Measurements from ENCODE around the gene LILRA5. TPM values are rescaled to one million over a fixed set of nuclear protein-coding genes. Genes with fewer than 3 reads are reported as not detected.

Gene LILRA5
- total and polyA plus RNA-seq, 3 experiments from 2014 or later: not detected

DNA sequence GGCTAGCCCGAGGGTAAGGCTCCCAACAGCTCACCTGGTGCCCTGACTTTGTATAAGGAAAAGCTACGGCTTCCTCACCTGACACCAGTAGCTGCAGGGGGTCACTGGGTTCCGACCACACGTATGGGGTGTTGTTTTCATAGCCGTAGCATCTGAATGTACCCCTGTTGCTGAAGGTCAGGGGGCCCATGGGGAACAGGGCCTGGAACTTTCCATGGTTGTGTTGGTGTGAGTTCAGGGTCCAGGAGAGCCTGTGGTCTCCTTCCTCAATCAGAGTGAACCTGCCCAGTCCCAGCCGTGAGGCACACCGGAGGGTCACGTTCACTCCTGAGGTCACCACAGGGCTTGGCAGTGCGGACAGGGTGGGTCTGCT lies 24.9 kb upstream of the LILRA5 start:
- Mint-ChIP-seq H3K36me3 (no peaks in the 10 kb centered on the region), H3K4me3 (no peak overlapping the region), H3K9me3 (no peaks in the 10 kb centered on the region), H3K27me3 (peaks cover 15 to 20% of the 10 kb centered on the region in 2 donors), H3K27ac (no peak overlapping the region), H3K4me1 (no peaks in the 10 kb centered on the region)
- H3K4me1 ChIP-seq (ENCODE audit: insufficient read depth, low read length): no peaks in the 10 kb centered on the region
- H3K27ac ChIP-seq (ENCODE audit: low read depth, low read length): no peak overlapping the region
- CTCF ChIA-PET: no interaction called here
- no peak for DNase-seq
- H3K4me3 ChIP-seq (ENCODE audit: low read length): no peak overlapping the region
- H3K9me3 ChIP-seq (ENCODE audit: low read length): no peaks in the 10 kb centered on the region
- POLR2A ChIA-PET: no interaction called here
- no peaks in the 10 kb centered on the region for H3K27me3 ChIP-seq (ENCODE audit: insufficient read depth, low read length, poor library complexity, severe bottlenecking)
- H3K36me3 ChIP-seq (ENCODE audit: insufficient read depth, low read length): no peaks in the 10 kb centered on the region

DNA sequence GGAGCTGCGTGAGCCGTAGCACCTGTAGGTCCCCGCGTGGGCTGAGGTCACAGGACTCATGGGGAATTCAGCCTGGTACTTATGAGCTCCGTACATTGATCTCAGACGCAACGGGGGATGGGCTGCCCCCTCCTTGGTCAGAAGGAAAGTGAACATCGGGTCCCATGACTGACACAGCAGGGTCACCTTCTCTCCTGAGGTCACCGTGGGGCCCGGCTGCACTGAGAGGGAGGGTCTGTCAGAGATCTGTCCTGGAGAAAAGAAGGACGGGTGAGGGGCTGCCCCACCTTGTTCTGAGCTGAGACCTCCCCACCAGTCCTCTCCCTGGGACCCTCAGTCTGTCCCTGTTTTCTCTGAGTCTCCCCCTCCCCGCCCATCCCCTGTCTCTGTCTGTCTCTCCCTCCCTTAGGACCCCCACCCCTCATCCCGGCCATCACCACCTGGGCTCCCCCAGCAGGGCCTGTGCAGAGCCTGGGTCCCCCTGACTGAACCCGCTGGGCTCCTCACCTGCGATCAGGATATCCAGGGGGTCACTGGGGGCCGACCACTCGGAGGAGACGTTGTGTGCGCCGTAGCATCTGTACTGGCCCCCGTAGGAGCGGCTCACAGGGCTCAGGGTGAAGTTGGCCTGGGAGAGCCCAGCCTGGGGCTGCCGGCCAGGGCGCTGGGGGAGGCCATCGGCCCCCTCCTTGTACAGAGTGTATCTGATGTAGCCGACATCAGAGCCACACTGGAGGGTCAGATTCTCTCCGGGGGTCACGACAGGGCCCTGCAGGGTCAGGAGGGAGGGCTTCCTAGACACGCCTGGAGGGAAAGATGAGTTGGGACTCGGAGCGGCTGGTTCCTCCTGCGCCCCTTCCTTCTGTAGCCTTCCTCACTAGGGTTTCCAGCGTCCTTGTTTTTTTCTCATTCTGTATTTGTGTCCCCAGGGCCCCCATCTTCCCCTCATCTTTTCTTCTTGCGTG lies 24.2 kb upstream of the LILRA5 start:
- Mint-ChIP-seq H3K4me1 (no peaks in the 10 kb centered on the region), H3K36me3 (no peaks in the 10 kb centered on the region), H3K27ac (no peak overlapping the region), H3K9me3 (no peaks in the 10 kb centered on the region), H3K27me3 (peaks cover 15 to 20% of the 10 kb centered on the region in 2 donors), H3K4me3 (no peak overlapping the region)
- no peaks in the 10 kb centered on the region for H3K9me3 ChIP-seq (ENCODE audit: low read length)
- CTCF ChIA-PET: no interaction called here
- no peaks in the 10 kb centered on the region for H3K27me3 ChIP-seq (ENCODE audit: insufficient read depth, low read length, poor library complexity, severe bottlenecking)
- H3K27ac ChIP-seq (ENCODE audit: low read depth, low read length): no peak overlapping the region
- no peaks in the 10 kb centered on the region for H3K36me3 ChIP-seq (ENCODE audit: insufficient read depth, low read length)
- POLR2A ChIA-PET: no interaction called here
- no peak for DNase-seq
- no peak overlapping the region for H3K4me3 ChIP-seq (ENCODE audit: low read length)
- no peaks in the 10 kb centered on the region for H3K4me1 ChIP-seq (ENCODE audit: insufficient read depth, low read length)

DNA sequence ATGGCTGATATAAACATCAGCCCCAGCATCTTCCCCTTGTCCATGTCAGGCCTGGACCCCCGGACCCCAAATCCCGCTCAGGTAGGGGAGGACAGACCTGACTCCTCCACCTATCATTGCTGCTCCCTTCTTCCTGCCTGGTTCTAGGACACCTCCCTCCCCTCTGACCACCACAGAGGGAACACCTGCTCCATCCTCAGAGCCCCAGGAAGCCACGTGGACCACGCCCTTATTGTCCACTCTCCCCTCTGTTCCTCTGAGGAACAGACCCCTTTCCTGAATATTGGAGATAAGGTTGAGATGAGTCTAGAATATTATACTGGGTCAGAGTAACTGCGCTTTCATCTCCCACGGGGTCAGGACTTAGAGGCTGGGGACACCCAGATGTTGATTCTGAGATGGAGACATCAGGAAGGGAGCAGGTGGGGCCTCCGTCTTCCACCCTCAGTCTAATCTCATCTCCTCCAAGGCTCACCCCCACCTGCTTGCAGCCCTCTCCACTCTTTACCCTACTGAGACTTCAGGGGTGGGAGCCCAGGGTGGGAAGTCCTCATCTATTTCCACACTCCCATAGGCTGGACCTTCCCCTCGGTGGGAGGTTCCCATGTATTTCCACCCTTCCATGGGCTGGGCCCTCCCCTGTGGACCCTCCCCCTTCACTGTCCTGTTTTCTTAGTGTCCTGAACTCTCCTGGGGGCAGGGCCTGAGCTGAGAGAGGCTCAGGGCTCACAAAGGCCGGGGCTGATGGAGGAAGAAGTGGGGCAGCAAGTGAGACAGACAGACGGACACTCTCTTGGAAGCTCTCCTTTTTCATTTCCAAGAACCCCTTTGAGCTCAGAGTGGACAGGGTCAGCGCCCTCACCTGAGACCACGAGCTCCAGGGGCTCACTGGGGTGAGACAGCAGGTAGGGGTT lies 23.3 kb upstream of the LILRA5 start:
- Mint-ChIP-seq H3K27me3 (peaks cover 15 to 20% of the 10 kb centered on the region in 2 donors), H3K4me3 (no peak overlapping the region), H3K9me3 (no peaks in the 10 kb centered on the region), H3K36me3 (no peaks in the 10 kb centered on the region), H3K4me1 (no peaks in the 10 kb centered on the region), H3K27ac (peak overlapping the region in 1 of 8 donors; percentile 19)
- no peak for DNase-seq
- H3K36me3 ChIP-seq (ENCODE audit: insufficient read depth, low read length): no peaks in the 10 kb centered on the region
- H3K4me3 ChIP-seq (ENCODE audit: low read length): no peak overlapping the region
- no peaks in the 10 kb centered on the region for H3K9me3 ChIP-seq (ENCODE audit: low read length)
- ChIA-PET CTCF (no interaction called here), POLR2A (no interaction called here)
- no peaks in the 10 kb centered on the region for H3K4me1 ChIP-seq (ENCODE audit: insufficient read depth, low read length)
- H3K27me3 ChIP-seq (ENCODE audit: insufficient read depth, low read length, poor library complexity, severe bottlenecking): no peaks in the 10 kb centered on the region
- H3K27ac ChIP-seq (ENCODE audit: low read depth, low read length): no peak overlapping the region

DNA sequence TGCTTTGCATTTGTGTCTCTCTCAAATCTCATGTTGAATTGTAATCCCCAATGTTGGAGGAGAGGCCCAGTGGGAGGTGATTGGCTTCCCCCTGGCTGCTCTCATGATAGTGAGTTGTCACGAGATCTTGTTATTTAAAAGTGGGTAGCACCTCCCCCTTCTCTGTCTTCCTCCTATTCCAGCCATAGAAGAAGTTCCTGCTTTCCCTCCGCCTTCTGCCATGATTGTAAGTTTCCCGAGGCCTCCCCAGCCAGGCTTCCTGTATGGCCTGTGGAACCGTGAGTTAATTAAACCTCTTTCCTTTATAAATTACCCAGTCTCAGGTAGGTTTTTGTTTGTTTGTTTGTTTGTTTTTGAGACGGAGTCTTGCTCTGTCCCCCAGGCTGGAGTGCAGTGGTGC lies 22.2 kb upstream of the LILRA5 start:
- no peak overlapping the region for H3K4me3 Mint-ChIP-seq
- no peaks in the 10 kb centered on the region for H3K4me1 Mint-ChIP-seq
- no peaks in the 10 kb centered on the region for H3K9me3 Mint-ChIP-seq
- ChIA-PET CTCF (no interaction called here), POLR2A (no interaction called here)
- Histone ChIP-seq H3K27ac (ENCODE audit: low read depth, low read length) (no peak overlapping the region), H3K9me3 (ENCODE audit: low read length) (no peaks in the 10 kb centered on the region), H3K36me3 (ENCODE audit: insufficient read depth, low read length) (no peaks in the 10 kb centered on the region), H3K4me3 (ENCODE audit: low read length) (no peak overlapping the region), H3K4me1 (ENCODE audit: insufficient read depth, low read length) (no peaks in the 10 kb centered on the region), H3K27me3 (ENCODE audit: insufficient read depth, low read length, poor library complexity, severe bottlenecking) (no peaks in the 10 kb centered on the region)
- H3K27ac Mint-ChIP-seq: no peak overlapping the region
- peaks cover 15 to 20% of the 10 kb centered on the region in 2 donors for H3K27me3 Mint-ChIP-seq
- H3K36me3 Mint-ChIP-seq: no peaks in the 10 kb centered on the region
- no peak for DNase-seq

DNA sequence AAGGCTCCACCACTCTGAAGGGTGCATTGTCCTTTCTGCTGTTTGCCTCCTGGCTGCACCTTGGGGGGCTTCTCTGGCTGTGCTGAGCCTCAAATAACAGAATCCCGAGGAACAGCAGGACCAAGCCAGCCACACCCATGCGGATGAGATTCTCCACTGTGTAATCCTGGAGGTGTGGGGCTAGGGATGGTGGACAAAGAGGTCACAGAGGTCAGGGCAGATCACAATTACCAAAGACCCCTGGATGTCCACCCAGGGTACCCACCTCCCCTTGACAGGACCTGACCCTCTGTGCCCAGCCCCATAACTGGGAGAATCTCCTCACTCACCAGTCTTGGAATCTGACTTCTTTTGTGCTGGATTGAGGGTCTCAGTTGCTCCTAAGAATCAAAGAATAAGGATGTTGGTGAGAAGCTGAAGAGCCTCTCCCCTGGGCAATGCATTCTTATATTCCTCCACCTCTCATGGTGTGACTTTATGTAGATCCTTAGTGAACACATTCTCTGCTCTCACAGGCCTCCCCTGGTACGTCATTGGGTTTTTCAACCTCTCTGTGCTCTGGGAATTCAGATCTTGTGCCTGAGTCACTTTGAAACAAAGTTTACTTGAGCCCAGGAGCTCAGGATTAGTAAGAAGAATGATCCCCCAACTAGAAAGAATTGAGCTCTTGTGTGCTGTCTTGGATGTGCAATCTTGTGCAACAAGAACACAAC lies 20.8 kb upstream of the LILRA5 start:
- Histone ChIP-seq H3K4me3 (ENCODE audit: low read length) (no peak overlapping the region), H3K27ac (ENCODE audit: low read depth, low read length) (no peak overlapping the region), H3K36me3 (ENCODE audit: insufficient read depth, low read length) (no peaks in the 10 kb centered on the region), H3K9me3 (ENCODE audit: low read length) (no peaks in the 10 kb centered on the region), H3K27me3 (ENCODE audit: insufficient read depth, low read length, poor library complexity, severe bottlenecking) (no peaks in the 10 kb centered on the region), H3K4me1 (ENCODE audit: insufficient read depth, low read length) (no peaks in the 10 kb centered on the region)
- POLR2A ChIA-PET: no interaction called here
- CTCF ChIA-PET: interaction anchor here (4.2 kb wide), 1 partner anchor 57 kb away, joined by 17 read pairs; no protein-coding TSS in a partner anchor
- no peaks in the 10 kb centered on the region for H3K9me3 Mint-ChIP-seq
- no peaks in the 10 kb centered on the region for H3K4me1 Mint-ChIP-seq
- H3K27ac Mint-ChIP-seq: peak overlapping the region in 2 of 8 donors; percentile 13 to 14
- peaks cover 11 to 16% of the 10 kb centered on the region in 2 donors for H3K27me3 Mint-ChIP-seq
- no peak overlapping the region for H3K4me3 Mint-ChIP-seq
- no peak for DNase-seq
- H3K36me3 Mint-ChIP-seq: no peaks in the 10 kb centered on the region

DNA sequence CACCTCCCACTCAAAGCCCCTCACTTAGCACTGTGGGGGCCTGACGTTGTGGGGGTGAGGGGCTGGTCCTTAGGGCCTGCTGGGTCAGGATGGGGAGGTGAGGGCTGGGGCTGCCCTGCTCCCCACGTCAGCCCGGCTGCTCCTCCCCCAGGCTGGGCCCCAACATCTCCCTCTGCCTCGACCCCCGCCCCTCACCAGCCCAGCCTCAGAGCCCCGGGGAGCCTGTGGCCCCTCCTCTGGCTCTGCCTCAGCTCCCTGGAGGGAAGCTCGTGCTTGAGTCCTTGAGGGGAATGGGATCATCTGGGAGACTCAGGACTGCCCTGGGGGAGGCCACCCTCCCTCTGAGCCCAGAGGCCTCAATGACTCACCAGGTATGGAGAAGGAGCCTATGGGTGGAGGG lies 19.2 kb upstream of the LILRA5 start:
- POLR2A ChIA-PET: no interaction called here

DNA sequence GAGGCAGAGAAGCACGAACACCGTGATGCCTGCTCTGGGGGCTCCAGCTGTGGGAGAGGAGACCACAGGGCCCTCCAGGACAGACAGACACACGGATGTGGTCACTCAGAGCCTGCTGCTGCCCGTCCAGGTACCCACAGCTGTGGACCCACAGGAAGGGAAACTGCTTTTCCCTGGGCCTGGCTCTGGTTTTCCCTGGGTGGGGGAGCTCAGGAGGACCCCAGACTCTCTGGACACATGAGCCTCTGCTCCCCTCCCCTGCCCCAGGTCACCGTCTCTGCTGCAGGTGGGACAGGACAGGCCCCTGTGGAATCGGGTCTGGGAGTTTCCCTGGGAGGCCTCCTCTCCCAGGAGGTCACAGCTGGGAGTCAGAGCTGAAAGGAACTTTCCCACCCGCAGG lies 18.7 kb upstream of the LILRA5 start:
- H3K4me1 ChIP-seq (ENCODE audit: insufficient read depth, low read length): peaks cover 8% of the 10 kb centered on the region
- peaks cover 7 to 9% of the 10 kb centered on the region in 2 donors for H3K27me3 Mint-ChIP-seq
- CTCF ChIA-PET: interaction anchor here (4.2 kb wide), 1 partner anchor 60 kb away, joined by 17 read pairs; no protein-coding TSS in a partner anchor
- H3K9me3 Mint-ChIP-seq: no peaks in the 10 kb centered on the region
- H3K27me3 ChIP-seq (ENCODE audit: insufficient read depth, low read length, poor library complexity, severe bottlenecking): no peaks in the 10 kb centered on the region
- no peak overlapping the region for H3K27ac Mint-ChIP-seq
- POLR2A ChIA-PET: no interaction called here
- H3K4me3 Mint-ChIP-seq: no peak overlapping the region
- DNase-seq: no peak
- H3K4me1 Mint-ChIP-seq: peaks cover 7 to 8% (median 8%) of the 10 kb centered on the region in 3 donors
- no peaks in the 10 kb centered on the region for H3K36me3 ChIP-seq (ENCODE audit: insufficient read depth, low read length)
- no peak overlapping the region for H3K27ac ChIP-seq (ENCODE audit: low read depth, low read length)
- H3K9me3 ChIP-seq (ENCODE audit: low read length): no peaks in the 10 kb centered on the region
- no peaks in the 10 kb centered on the region for H3K36me3 Mint-ChIP-seq
- H3K4me3 ChIP-seq (ENCODE audit: low read length): no peak overlapping the region

More for the DNA sequence above, 19.2 kb upstream of the LILRA5 start:
- CTCF ChIA-PET: interaction anchor here (4.2 kb wide), 1 partner anchor 59 kb away, joined by 17 read pairs; no protein-coding TSS in a partner anchor
- Mint-ChIP-seq H3K36me3 (no peaks in the 10 kb centered on the region), H3K27ac (no peak overlapping the region), H3K27me3 (peaks cover 9% of the 10 kb centered on the region in 2 donors), H3K9me3 (no peaks in the 10 kb centered on the region), H3K4me1 (peaks cover 5% of the 10 kb centered on the region in 3 donors), H3K4me3 (no peak overlapping the region)
- Histone ChIP-seq H3K27me3 (ENCODE audit: insufficient read depth, low read length, poor library complexity, severe bottlenecking) (no peaks in the 10 kb centered on the region), H3K4me1 (ENCODE audit: insufficient read depth, low read length) (peaks cover 5% of the 10 kb centered on the region), H3K27ac (ENCODE audit: low read depth, low read length) (no peak overlapping the region), H3K4me3 (ENCODE audit: low read length) (no peak overlapping the region), H3K36me3 (ENCODE audit: insufficient read depth, low read length) (no peaks in the 10 kb centered on the region), H3K9me3 (ENCODE audit: low read length) (no peaks in the 10 kb centered on the region)
- DNase-seq: no peak

Data from CD8-positive, alpha-beta memory T cell (primary cell).